GM12878 (cell line): ENCODE results near the gene TRAPPC6A. TPM values are rescaled to one million over a fixed set of nuclear protein-coding genes. Genes with fewer than 3 reads are reported as not detected.

ENCODE experiments used
- BACH1 ChIP-seq: fragments of 450-650 bp; IDR thresholded peaks from 2 replicates; pipeline ENCODE4 v1.6.1; 2017; ENCODE audit warnings: mild to moderate bottlenecking, borderline replicate concordance
- BCL11A ChIP-seq: IDR thresholded peaks from 2 replicates; pipeline ENCODE4 v1.6.1; 2011; ENCODE audit warnings: low read depth, low read length
- CREM ChIP-seq: IDR thresholded peaks from 2 replicates; pipeline ENCODE4 v1.6.1; 2014; ENCODE audit warnings: antibody characterized with exemption, low read depth
- DPF2 ChIP-seq: fragments of 450-650 bp; IDR thresholded peaks from 2 replicates; pipeline ENCODE4 v1.6.1; 2017; ENCODE audit warnings: mild to moderate bottlenecking
- EED ChIP-seq: sonication (generic); IDR thresholded peaks from 2 replicates; pipeline ENCODE4 v1.6.1; 2016; ENCODE audit warnings: antibody characterized with exemption, low read depth
- HDAC6 ChIP-seq: fragments of 200-600 bp; sonication (generic); IDR thresholded peaks from one replicate; pipeline ENCODE4 v1.8.0; 2017; ENCODE audit warnings: antibody characterized with exemption; ENCODE audit not compliant: unreplicated experiment
- MYC ChIP-seq: IDR thresholded peaks from 2 replicates; pipeline ENCODE4 v1.6.1; 2011; ENCODE audit warnings: mild to moderate bottlenecking, low read length, moderate library complexity, inconsistent platforms; ENCODE audit not compliant: insufficient read depth, insufficient replicate concordance, insufficient read length, severe bottlenecking
- NBN ChIP-seq: fragments of 450-650 bp; IDR thresholded peaks from 2 replicates; pipeline ENCODE4 v1.6.1; 2016
- PML ChIP-seq: IDR thresholded peaks from 2 replicates; pipeline ENCODE4 v1.6.1; 2012; ENCODE audit warnings: low read length, inconsistent platforms
- STAT1 ChIP-seq: fragments of 450-650 bp; conservative IDR thresholded peaks from 2 replicates; pipeline ENCODE4 v1.6.1; 2014; ENCODE audit warnings: antibody characterized with exemption, mild to moderate bottlenecking
- polyA plus RNA-seq, 11 experiments: library from polyadenylated mRNA; depleted of rRNA in 4 of 11; unstranded in 6 of 11; stranded (reverse) in 5 of 11; fragments of >200 nt; fragmentation: Nextera tagmentation in 4 of 11; fragmentation: Illumina TruSeq in 1 of 11; extraction: Ambion mirVana in 4 of 11; extraction: Trizol in 1 of 11; gene quantifications; 1 replicate in 1 of 11; 2 replicates in 10 of 11; pipeline versions ENCODE4 v1.2.1 to v1.2.3, GENCODE V29; 2011 to 2016; ENCODE audit warnings: inconsistent platforms in 2 of 11, missing spikeins in 2 of 11, low read depth in 1 of 11
- total RNA-seq, 4 experiments: library from RNA; depleted of rRNA in 3 of 4; stranded (reverse); fragments of >200 nt in 3 of 4; fragmentation: Illumina TruSeq in 1 of 4; extraction: Trizol in 1 of 4; gene quantifications; 2 replicates each; pipeline versions ENCODE4 v1.2.1 to v1.2.3, GENCODE V29; 2013 to 2021
- TF ChIP-seq, protein P1 (sequence below): fragments of 450-650 bp; IDR thresholded peaks from 2 replicates; pipeline ENCODE4 v1.6.1; 2017; ENCODE audit warnings: mild to moderate bottlenecking, moderate library complexity
- TF ChIP-seq, protein P2 (sequence below): IDR thresholded peaks from 2 replicates; pipeline ENCODE4 v1.6.1; 2012; ENCODE audit warnings: low read depth, low read length, improper control_type of control experiment

Gene TRAPPC6A
- total and polyA plus RNA-seq, 10 of the 15 experiments (the other 5 are each of a cell fraction or from before 2014, with no cell fraction given), result 1.8 to 83.9 (median 35.8) TPM

DNA sequence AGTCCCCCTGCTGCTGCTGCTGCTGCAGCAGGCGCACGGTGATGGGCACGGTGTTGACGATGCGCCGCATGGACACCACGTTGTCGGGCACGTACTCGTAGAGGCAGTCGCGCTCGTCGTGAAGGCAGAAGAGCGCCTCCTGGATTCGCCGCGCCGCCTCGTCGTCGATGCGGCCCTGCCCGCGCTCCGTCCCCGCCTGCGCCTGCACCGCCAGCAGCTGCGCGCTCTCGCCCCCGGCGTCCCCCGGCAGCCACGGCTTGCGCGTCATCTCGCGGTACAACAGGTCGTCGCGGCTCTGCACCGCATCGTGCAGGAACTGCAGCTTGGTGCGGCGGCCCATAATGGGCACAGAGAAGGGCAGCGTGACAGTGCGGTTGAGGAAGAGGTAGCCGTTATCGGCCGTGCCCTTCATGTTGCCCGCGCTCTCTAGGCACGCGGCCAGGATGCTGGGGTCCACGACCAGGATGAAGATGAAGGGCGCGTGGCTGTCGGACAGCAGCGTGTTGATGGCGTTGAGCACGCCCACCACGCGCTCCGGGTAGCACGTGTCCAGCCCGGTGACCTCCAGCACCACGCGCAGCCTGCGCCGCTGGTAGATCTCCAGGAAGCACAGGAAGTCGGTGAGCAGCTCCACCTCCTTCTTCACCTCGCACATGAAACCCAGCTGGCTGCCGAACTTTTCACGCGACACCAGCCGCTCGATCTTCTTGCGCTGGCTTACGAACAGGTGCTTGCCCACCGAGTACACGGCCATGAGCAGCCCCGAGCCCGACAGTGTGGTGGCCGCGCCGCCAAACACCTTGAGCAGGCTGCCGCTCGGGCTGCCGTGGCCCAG, 25.3 kb downstream of the TRAPPC6A start (continued):
- TF ChIP-seq, protein P1, sequence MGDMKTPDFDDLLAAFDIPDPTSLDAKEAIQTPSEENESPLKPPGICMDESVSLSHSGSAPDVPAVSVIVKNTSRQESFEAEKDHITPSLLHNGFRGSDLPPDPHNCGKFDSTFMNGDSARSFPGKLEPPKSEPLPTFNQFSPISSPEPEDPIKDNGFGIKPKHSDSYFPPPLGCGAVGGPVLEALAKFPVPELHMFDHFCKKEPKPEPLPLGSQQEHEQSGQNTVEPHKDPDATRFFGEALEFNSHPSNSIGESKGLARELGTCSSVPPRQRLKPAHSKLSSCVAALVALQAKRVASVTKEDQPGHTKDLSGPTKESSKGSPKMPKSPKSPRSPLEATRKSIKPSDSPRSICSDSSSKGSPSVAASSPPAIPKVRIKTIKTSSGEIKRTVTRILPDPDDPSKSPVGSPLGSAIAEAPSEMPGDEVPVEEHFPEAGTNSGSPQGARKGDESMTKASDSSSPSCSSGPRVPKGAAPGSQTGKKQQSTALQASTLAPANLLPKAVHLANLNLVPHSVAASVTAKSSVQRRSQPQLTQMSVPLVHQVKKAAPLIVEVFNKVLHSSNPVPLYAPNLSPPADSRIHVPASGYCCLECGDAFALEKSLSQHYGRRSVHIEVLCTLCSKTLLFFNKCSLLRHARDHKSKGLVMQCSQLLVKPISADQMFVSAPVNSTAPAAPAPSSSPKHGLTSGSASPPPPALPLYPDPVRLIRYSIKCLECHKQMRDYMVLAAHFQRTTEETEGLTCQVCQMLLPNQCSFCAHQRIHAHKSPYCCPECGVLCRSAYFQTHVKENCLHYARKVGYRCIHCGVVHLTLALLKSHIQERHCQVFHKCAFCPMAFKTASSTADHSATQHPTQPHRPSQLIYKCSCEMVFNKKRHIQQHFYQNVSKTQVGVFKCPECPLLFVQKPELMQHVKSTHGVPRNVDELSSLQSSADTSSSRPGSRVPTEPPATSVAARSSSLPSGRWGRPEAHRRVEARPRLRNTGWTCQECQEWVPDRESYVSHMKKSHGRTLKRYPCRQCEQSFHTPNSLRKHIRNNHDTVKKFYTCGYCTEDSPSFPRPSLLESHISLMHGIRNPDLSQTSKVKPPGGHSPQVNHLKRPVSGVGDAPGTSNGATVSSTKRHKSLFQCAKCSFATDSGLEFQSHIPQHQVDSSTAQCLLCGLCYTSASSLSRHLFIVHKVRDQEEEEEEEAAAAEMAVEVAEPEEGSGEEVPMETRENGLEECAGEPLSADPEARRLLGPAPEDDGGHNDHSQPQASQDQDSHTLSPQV, result no peak
- TF ChIP-seq STAT1 (no peak), NBN (no peak), HDAC6 (peak; percentile 73), BCL11A (no peak), BACH1 (no peak), CREM (no peak), EED (no peak), DPF2 (peak; percentile 13; the same call in 1 of the 2 replicates), MYC (peak; percentile 80), PML (no peak)
- TF ChIP-seq, protein P2, sequence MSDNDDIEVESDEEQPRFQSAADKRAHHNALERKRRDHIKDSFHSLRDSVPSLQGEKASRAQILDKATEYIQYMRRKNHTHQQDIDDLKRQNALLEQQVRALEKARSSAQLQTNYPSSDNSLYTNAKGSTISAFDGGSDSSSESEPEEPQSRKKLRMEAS, result peak; percentile 55; the same call in 1 of the 2 replicates
